Right lobe of liver (tissue), 6 donors: ENCODE results near the gene CD3G. TPM values are rescaled to one million over a fixed set of nuclear protein-coding genes. Genes with fewer than 3 reads are reported as not detected.

Source experiments
- ATAC-seq, 4 donors: fragments of 200-7000 bp; cut with Tn5 transposase; one replicate each; pipeline ENCODE4 v1.9.1; 2020; ENCODE audit warnings: mild to moderate bottlenecking in 4 of 4, moderate library complexity in 4 of 4
- DNase-seq, 3 donors: peaks; one replicate each; pipeline ENCODE4 v3.0.0-alpha.2; 2020
- H3K27ac ChIP-seq, 3 donors: fragments of 200-600 bp; one replicate each; pipeline ENCODE4 v1.8.0; 2022
- H3K27me3 ChIP-seq, 2 donors: fragments of 200-600 bp; one replicate each; pipeline ENCODE4 v1.8.0; 2022
- H3K36me3 ChIP-seq, 4 donors: fragments of 200-600 bp; sonication (generic) in 1 of 4; one replicate each; pipeline versions ENCODE4 v1.5.1 to v1.8.0; 2017 to 2022; ENCODE audit warnings: control low read depth in 1 of 4
- H3K4me1 ChIP-seq, 4 donors: fragments of 200-600 bp; sonication (generic) in 1 of 4; one replicate each; pipeline versions ENCODE4 v1.5.1 to v1.8.0; 2017 to 2022; ENCODE audit warnings: control low read depth in 1 of 4
- H3K4me3 ChIP-seq, 3 donors: fragments of 200-600 bp; one replicate each; pipeline ENCODE4 v1.8.0; 2022
- H3K9me3 ChIP-seq, 4 donors: fragments of 200-600 bp; sonication (generic) in 1 of 4; one replicate each; pipeline versions ENCODE4 v1.5.1 to v1.8.0; 2017 to 2022; ENCODE audit warnings: control low read depth in 1 of 4
- CTCF ChIP-seq, 4 donors: fragments of 200-600 bp in 3 of 4; fragments of 450-650 bp in 1 of 4; IDR thresholded peaks; one replicate each; pipeline versions ENCODE4 v1.5.1 to v1.8.0; 2016 to 2022; ENCODE audit warnings: antibody characterized with exemption in 4 of 4, mild to moderate bottlenecking in 2 of 4
- POLR2A ChIP-seq: fragments of 450-650 bp; IDR thresholded peaks from one replicate; pipeline ENCODE4 v1.6.1; 2017; ENCODE audit warnings: antibody characterized with exemption, mild to moderate bottlenecking
- WGBS: methylation state at CpG from one replicate; pipeline ENCODE4 v1.1.6; 2018; ENCODE audit warnings: low coverage, low lambda C conversion rate; ENCODE audit not compliant: insufficient coverage; ENCODE audit errors: missing lambda C conversion rate; 5-methylcytosine and 5-hydroxymethylcytosine counted together
- intact Hi-C, 2 donors: fragments of 100-400 bp; cut with DNase I; formaldehyde crosslinking; loops; one replicate each; pipeline versions ENCODE4 v1.11.2 to v1.14.1; 2022
- total RNA-seq, 6 experiments: library from RNA; depleted of rRNA in 2 of 6; stranded (reverse); fragments of >200 nt in 2 of 6; fragmentation: NEBNext Ultra II Directional in 3 of 6; extraction: Animal tissue kit (Norgen Biotek cat#: 25700) in 3 of 6; gene quantifications; one replicate each; pipeline versions ENCODE4 v1.1.0 to v1.2.4, GENCODE V29; 2016 to 2023
- donor health status: DM: no; HTN: yes; CAD: no.
- donor health status: DM: no; HTN: no; CAD: no.
- donor health status: DM: no; HTN: no; CAD: no.
- donor health status: DM: no; HTN: yes; CAD: no.
- donor health status: DM: no; HTN: yes; CAD: no.

CD3G gene
- total RNA-seq, 6 experiments from 2014 or later = 0.27 to 1.7 (median 0.36) TPM

GRCh38 chr11:118379497-118379896, 35.4 kb downstream of the CD3G start:
- Histone ChIP-seq H3K4me3 (no peak overlapping the region), H3K27ac (no peak overlapping the region), H3K4me1 (no peaks in the 10 kb centered on the region), H3K27me3 (no peaks in the 10 kb centered on the region), H3K36me3 (peaks cover 6 to 87% (median 46%) of the 10 kb centered on the region in 4 donors), H3K9me3 (no peaks in the 10 kb centered on the region)
- ATAC-seq = no peak
- no peak for TF ChIP-seq POLR2A
- no peak for TF ChIP-seq CTCF (IDR thresholded peaks at IDR 0.05)
- DNase-seq = no peak
- 100% methylated on average over 4 of the region's 4 CpGs for WGBS
- intact Hi-C loops = loop anchor here in 1 of 2 donors (10.0 kb wide), 1 partner anchor 115 kb away; no protein-coding TSS in a partner anchor

GRCh38 chr11:118380571-118380970, 36.4 kb downstream of the CD3G start:
- H3K27me3 ChIP-seq = no peaks in the 10 kb centered on the region
- no peaks in the 10 kb centered on the region for H3K4me1 ChIP-seq
- H3K36me3 ChIP-seq = peaks cover 6 to 91% (median 52%) of the 10 kb centered on the region in 4 donors
- no peaks in the 10 kb centered on the region for H3K9me3 ChIP-seq
- TF ChIP-seq POLR2A (no peak), CTCF (IDR thresholded peaks at IDR 0.05) (no peak)
- no peak overlapping the region for H3K4me3 ChIP-seq
- ATAC-seq (no peak), DNase-seq (no peak)
- H3K27ac ChIP-seq = no peak overlapping the region
- intact Hi-C loops = loop anchor here in 1 of 2 donors (10.0 kb wide), 1 partner anchor 124 kb away; no protein-coding TSS in a partner anchor

- ATAC-seq = no peak
- Histone ChIP-seq H3K4me1 (no peaks in the 10 kb centered on the region), H3K27me3 (no peaks in the 10 kb centered on the region), H3K9me3 (no peaks in the 10 kb centered on the region), H3K36me3 (peaks cover 6 to 98% (median 60%) of the 10 kb centered on the region in 4 donors), H3K27ac (no peak overlapping the region), H3K4me3 (no peak overlapping the region)
- TF ChIP-seq CTCF (IDR thresholded peaks at IDR 0.05) (no peak), POLR2A (no peak)
- WGBS = 80% methylated on average over 3 of the region's 3 CpGs
- DNase-seq = no peak
- intact Hi-C loops = loop anchor here in 1 of 2 donors (10.0 kb wide), 1 partner anchor 122 kb away; no protein-coding TSS in a partner anchor
These were observed 38.8 kb downstream of the CD3G start for GRCh38 chr11:118382954-118383353.

- Histone ChIP-seq H3K4me3 (no peak overlapping the region), H3K27me3 (no peaks in the 10 kb centered on the region), H3K4me1 (no peaks in the 10 kb centered on the region), H3K36me3 (peaks cover 2 to 98% (median 55%) of the 10 kb centered on the region in 4 donors), H3K27ac (no peak overlapping the region), H3K9me3 (no peaks in the 10 kb centered on the region)
- DNase-seq (no peak), ATAC-seq (no peak)
- intact Hi-C loops = loop anchor here in 1 of 2 donors (10.0 kb wide), 1 partner anchor 121 kb away; no protein-coding TSS in a partner anchor
- 94% methylated on average over 3 of the region's 3 CpGs for WGBS
- TF ChIP-seq CTCF (IDR thresholded peaks at IDR 0.05) = no peak
- TF ChIP-seq POLR2A = no peak
These were observed 39.5 kb downstream of the CD3G start for GRCh38 chr11:118383657-118384056.

GRCh38 chr11:118396097-118396501, 52.0 kb downstream of the CD3G start:
- Histone ChIP-seq H3K36me3 (peaks cover 3 to 61% (median 26%) of the 10 kb centered on the region in 4 donors), H3K27ac (no peak overlapping the region), H3K27me3 (no peaks in the 10 kb centered on the region), H3K4me3 (no peak overlapping the region), H3K9me3 (no peaks in the 10 kb centered on the region), H3K4me1 (peaks cover 0 to 6% (median 0%) of the 10 kb centered on the region in 4 donors)
- ATAC-seq (no peak), DNase-seq (no peak)
- intact Hi-C loops = no loop called here
- no peak for TF ChIP-seq CTCF (IDR thresholded peaks at IDR 0.05)
- no peak for TF ChIP-seq POLR2A
- 88% methylated on average over 6 of the region's 6 CpGs for WGBS
